ENCODE results near the gene SYT5.

- no peak for TF ChIP-seq CTCF (IDR thresholded peaks at IDR 0.05)
- no peak for TF ChIP-seq EP300 (IDR thresholded peaks at IDR 0.05)
- no peak for TF ChIP-seq POLR2A (IDR thresholded peaks at IDR 0.05)
Observed at GRCh38 chr19:55196803-55197202, 16.7 kb upstream of the SYT5 start.
